HepG2 (cell line): ENCODE measurements around the gene PRTN3. TPM values are rescaled to one million over a fixed set of nuclear protein-coding genes. Genes with fewer than 3 reads are reported as not detected.

Experiments
- ATAC-seq: fragments of 200-7000 bp; cut with Tn5 transposase; 3 replicates; pipeline ENCODE4 v1.9.1; 2020; ENCODE audit warnings: mild to moderate bottlenecking, moderate library complexity
- BruUV-seq: library from RNA; stranded (reverse); fragments of 400-500 nt; replicated peaks from 2 replicates; lab custom pipeline; 2021; lab: Mats Ljungman, UMichigan
- CTCF ChIA-PET: fragments of 300-600 bp; formaldehyde crosslinking; extraction: SDS; loops from one replicate; lab custom pipeline; 2021; ENCODE audit warnings: low total read pairs, inconsistent platforms, low intra/inter-chr PET ratio; lab: Yijun Ruan, JAX
- POLR2A ChIA-PET: fragments of 350-600 bp; sonication (Branson Sonifier 250); formaldehyde crosslinking; loops from one replicate; lab custom pipeline; 2020; ENCODE audit warnings: antibody characterized with exemption, inconsistent platforms; lab: Yijun Ruan, JAX
- DNase-seq: peaks from one replicate; pipeline ENCODE4 v3.0.0-alpha.2; 2015; ENCODE audit warnings: low spot score
- FAIRE-seq: peaks from 3 replicates; lab custom pipeline; 2011; peaks lifted over from hg19 to GRCh38; lab: Jason Lieb, UNC
- H2AFZ ChIP-seq: one replicate; pipeline ENCODE4 v1.6.1; 2011; ENCODE audit warnings: low read length, inconsistent platforms
- H3K27ac ChIP-seq: fragments of 300-600 bp; 3 replicates; pipeline ENCODE4 v1.8.0; 2011; ENCODE audit warnings: mixed run types, mild to moderate bottlenecking, mixed read lengths, low read length, inconsistent platforms; ENCODE audit not compliant: insufficient read depth; ENCODE audit errors: extremely low read length
- H3K27me3 ChIP-seq, 2 experiments: fragments of 200-600 bp in 1 of 2; 2 replicates in 1 of 2; 3 replicates in 1 of 2; pipeline versions ENCODE4 v1.6.0 to v1.8.0; 2011; ENCODE audit warnings: low read length in 2 of 2, mild to moderate bottlenecking in 2 of 2, moderate library complexity in 2 of 2, inconsistent platforms in 1 of 2; ENCODE audit not compliant: insufficient read depth in 2 of 2, control insufficient read depth in 1 of 2
- H3K36me3 ChIP-seq, 2 experiments: fragments of 200-600 bp in 1 of 2; replicated peaks in 1 of 2; 2 replicates in 1 of 2; 3 replicates in 1 of 2; pipeline versions ENCODE4 v1.5.1 to v1.8.0; 2011; ENCODE audit warnings: low read length in 2 of 2, inconsistent platforms in 1 of 2; ENCODE audit not compliant: insufficient read depth in 2 of 2, control insufficient read depth in 1 of 2
- H3K4me1 ChIP-seq: 2 replicates; pipeline ENCODE4 v1.5.1; 2012; ENCODE audit warnings: low read length, inconsistent platforms; ENCODE audit not compliant: insufficient read depth
- H3K4me2 ChIP-seq: 2 replicates; pipeline ENCODE4 v1.6.0; 2011; ENCODE audit warnings: low read depth, low read length, inconsistent platforms
- H3K4me3 ChIP-seq, 3 experiments: fragments of 200-600 bp in 1 of 3; sonication (generic), shearing (Covaris generic) in 1 of 3; replicated peaks in 1 of 3; 2 replicates each; pipeline ENCODE4 v1.5.1; 2011 to 2016; ENCODE audit warnings: low read length in 3 of 3, inconsistent platforms in 2 of 3, low read depth in 2 of 3, mild to moderate bottlenecking in 2 of 3, control low read depth in 1 of 3, mixed read lengths in 1 of 3; ENCODE audit not compliant: insufficient read depth in 1 of 3
- H3K79me2 ChIP-seq: one replicate; pipeline ENCODE4 v1.6.1; 2011; ENCODE audit warnings: low read length, inconsistent platforms; ENCODE audit not compliant: insufficient read depth
- H3K9ac ChIP-seq: 2 replicates; pipeline ENCODE4 v1.6.0; 2011; ENCODE audit warnings: mild to moderate bottlenecking, low read depth, low read length, inconsistent platforms; ENCODE audit not compliant: insufficient read depth
- H3K9me3 ChIP-seq: 2 replicates; pipeline ENCODE4 v1.5.1; 2012; ENCODE audit warnings: mild to moderate bottlenecking, low read length
- H4K20me1 ChIP-seq: 2 replicates; pipeline ENCODE4 v1.6.0; 2011; ENCODE audit warnings: inconsistent platforms, mild to moderate bottlenecking, low read length, moderate library complexity; ENCODE audit not compliant: insufficient read depth
- AGO2 ChIP-seq: fragments of 200-400 bp; formaldehyde crosslinking; optimal IDR thresholded peaks from 2 replicates; pipeline ENCODE3; 2017; ENCODE audit warnings: mild to moderate bottlenecking, low read depth, low read length, moderate library complexity
- NBN ChIP-seq: fragments of 450-650 bp; conservative IDR thresholded peaks from 2 replicates; pipeline ENCODE4 v1.6.1; 2017
- POLR2A ChIP-seq, 2 experiments: IDR thresholded peaks; 2 replicates each; pipeline ENCODE4 v1.6.1; 2011; ENCODE audit warnings: low read depth in 2 of 2, low read length in 2 of 2, mild to moderate bottlenecking in 1 of 2, moderate library complexity in 1 of 2; ENCODE audit not compliant: insufficient read depth in 1 of 2
- STAG1 ChIP-seq: sonication (generic); formaldehyde crosslinking; IDR thresholded peaks from 2 replicates; pipeline ENCODE4 v1.4.0; 2020; ENCODE audit warnings: missing genetic modification reagents
- ZBTB38 ChIP-seq: sonication (generic); formaldehyde crosslinking; IDR thresholded peaks from 2 replicates; pipeline ENCODE4 v1.5.1; 2020; ENCODE audit warnings: mild to moderate bottlenecking, missing genetic modification reagents
- ZNF256 ChIP-seq: sonication (generic); formaldehyde crosslinking; conservative IDR thresholded peaks from 2 replicates; pipeline ENCODE4 v1.4.0; 2020; ENCODE audit warnings: missing genetic modification reagents
- ZNF441 ChIP-seq: sonication (generic); formaldehyde crosslinking; IDR thresholded peaks from 2 replicates; pipeline ENCODE4 v1.7.0; 2021; ENCODE audit warnings: missing genetic modification reagents, borderline replicate concordance
- WGBS: methylation state at CpG from one replicate; pipeline ENCODE4 v1.1.6; 2017; ENCODE audit warnings: low lambda C conversion rate; 5-methylcytosine and 5-hydroxymethylcytosine counted together
- in situ Hi-C: cut with HindIII; loops from 2 replicates; pipeline ENCODE4 v1.10.0; 2017; ENCODE audit warnings: low pct_unique_long_range_greater_than_20kb; ENCODE audit not compliant: extremely low pct_ligation_motif_present
- intact Hi-C: fragments of 100-400 bp; cut with micrococcal nuclease; formaldehyde crosslinking; loops from one replicate; pipeline ENCODE4 v1.10.0; 2022; ENCODE audit not compliant: unreplicated experiment
- polyA plus RNA-seq, 8 experiments: library from polyadenylated mRNA; depleted of rRNA in 3 of 8; stranded (reverse) in 7 of 8; unstranded in 1 of 8; fragments of >200 nt; fragmentation: Illumina TruSeq in 4 of 8; extraction: Trizol in 4 of 8; gene quantifications; 2 replicates each; pipeline versions ENCODE4 v1.2.1 to v1.2.3, GENCODE V29; 2011 to 2016; ENCODE audit warnings: low read depth in 4 of 8, missing spikeins in 1 of 8, mixed read lengths in 1 of 8; ENCODE audit not compliant: insufficient read depth in 1 of 8
- total RNA-seq, 5 experiments: library from RNA; depleted of rRNA; stranded (reverse); fragments of >200 nt; fragmentation: Illumina TruSeq; extraction: Trizol; gene quantifications; 2 replicates each; pipeline ENCODE4 v1.2.3, GENCODE V29; 2016; ENCODE audit warnings: low read depth in 1 of 5
- TF ChIP-seq, protein P1 (sequence below): sonication (generic); formaldehyde crosslinking; IDR thresholded peaks from 2 replicates; pipeline ENCODE4 v1.5.0; 2020; ENCODE audit warnings: missing genetic modification reagents, mild to moderate bottlenecking, borderline replicate concordance
- TF ChIP-seq, protein P2 (sequence below): sonication (generic); formaldehyde crosslinking; IDR thresholded peaks from 2 replicates; pipeline ENCODE4 v1.4.0; 2020; ENCODE audit warnings: missing genetic modification reagents

PRTN3 gene
- total and polyA plus RNA-seq, 2 of the 13 experiments (the other 11 are each of a cell fraction or from before 2014, with no cell fraction given) = not detected

DNA sequence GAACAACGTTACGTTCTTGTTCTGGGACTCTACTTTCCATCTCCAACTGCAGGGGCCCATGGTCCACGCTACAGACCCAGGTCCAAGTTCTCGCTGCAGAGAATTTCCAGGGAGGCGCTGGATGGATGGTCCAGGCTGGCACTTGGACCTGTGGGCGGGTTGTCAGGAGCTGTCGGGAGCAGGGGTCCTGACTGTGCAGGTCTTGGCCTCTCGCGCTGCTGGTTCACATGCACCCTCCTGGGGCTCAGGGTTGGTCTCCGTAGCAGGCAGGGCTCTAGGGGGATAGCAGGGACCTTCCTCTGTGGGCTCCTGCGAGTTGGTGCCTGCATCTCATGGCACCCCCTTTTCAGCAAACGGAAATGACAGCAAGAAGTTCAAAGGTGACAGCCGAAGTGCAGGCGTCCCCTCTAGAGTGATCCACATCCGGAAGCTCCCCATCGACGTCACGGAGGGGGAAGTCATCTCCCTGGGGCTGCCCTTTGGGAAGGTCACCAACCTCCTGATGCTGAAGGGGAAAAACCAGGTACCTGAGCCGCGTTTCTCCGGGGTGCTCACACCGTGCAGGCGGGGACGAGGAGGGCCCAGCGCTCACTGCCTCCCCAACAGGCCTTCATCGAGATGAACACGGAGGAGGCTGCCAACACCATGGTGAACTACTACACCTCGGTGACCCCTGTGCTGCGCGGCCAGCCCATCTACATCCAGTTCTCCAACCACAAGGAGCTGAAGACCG, 36.9 kb upstream of the PRTN3 start:
- no peak overlapping the region for H3K27ac ChIP-seq
- no peak for ATAC-seq
- intact Hi-C loops = no loop called here
- no peak overlapping the region for H3K9ac ChIP-seq
- TF ChIP-seq STAG1 (CRISPR knock-in tag) (no peak), ZNF256 (no peak), NBN (no peak), POLR2A (IDR thresholded peaks at IDR 0.05; ENCODE audit: insufficient read depth in 1 of 2, low read depth in 2 of 2, low read length in 2 of 2) (peak in 1 of 2 experiments; percentile 39; a peak in 1 of 4 replicates), AGO2 (peak; percentile 10), ZNF441 (CRISPR knock-in tag) (no peak), ZBTB38 (CRISPR knock-in tag) (0 out of 2 replicates have a peak, but pooled peaks have one; percentile 42)
- TF ChIP-seq, protein P1, sequence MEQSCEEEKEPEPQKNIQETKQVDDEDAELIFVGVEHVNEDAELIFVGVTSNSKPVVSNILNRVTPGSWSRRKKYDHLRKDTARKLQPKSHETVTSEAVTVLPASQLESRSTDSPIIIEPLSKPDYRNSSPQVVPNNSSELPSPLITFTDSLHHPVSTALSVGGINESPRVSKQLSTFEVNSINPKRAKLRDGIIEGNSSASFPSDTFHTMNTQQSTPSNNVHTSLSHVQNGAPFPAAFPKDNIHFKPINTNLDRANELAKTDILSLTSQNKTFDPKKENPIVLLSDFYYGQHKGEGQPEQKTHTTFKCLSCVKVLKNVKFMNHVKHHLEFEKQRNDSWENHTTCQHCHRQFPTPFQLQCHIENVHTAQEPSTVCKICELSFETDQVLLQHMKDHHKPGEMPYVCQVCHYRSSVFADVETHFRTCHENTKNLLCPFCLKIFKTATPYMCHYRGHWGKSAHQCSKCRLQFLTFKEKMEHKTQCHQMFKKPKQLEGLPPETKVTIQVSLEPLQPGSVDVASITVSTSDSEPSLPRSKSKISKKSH (CRISPR knock-in tag) = 0 out of 2 replicates have a peak, but pooled peaks have one; percentile 23
- TF ChIP-seq, protein P2, sequence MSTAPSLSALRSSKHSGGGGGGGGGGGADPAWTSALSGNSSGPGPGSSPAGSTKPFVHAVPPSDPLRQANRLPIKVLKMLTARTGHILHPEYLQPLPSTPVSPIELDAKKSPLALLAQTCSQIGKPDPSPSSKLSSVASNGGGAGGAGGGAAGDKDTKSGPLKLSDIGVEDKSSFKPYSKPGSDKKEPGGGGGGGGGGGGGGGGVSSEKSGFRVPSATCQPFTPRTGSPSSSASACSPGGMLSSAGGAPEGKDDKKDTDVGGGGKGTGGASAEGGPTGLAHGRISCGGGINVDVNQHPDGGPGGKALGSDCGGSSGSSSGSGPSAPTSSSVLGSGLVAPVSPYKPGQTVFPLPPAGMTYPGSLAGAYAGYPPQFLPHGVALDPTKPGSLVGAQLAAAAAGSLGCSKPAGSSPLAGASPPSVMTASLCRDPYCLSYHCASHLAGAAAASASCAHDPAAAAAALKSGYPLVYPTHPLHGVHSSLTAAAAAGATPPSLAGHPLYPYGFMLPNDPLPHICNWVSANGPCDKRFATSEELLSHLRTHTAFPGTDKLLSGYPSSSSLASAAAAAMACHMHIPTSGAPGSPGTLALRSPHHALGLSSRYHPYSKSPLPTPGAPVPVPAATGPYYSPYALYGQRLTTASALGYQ (CRISPR knock-in tag) = no peak
- TF ChIP-seq, all 625 proteins: peak for 4
- 96% methylated on average over 24 of the region's 31 CpGs for WGBS
- Histone ChIP-seq H4K20me1 (peaks cover 89% of the 10 kb centered on the region), H3K9me3 (no peaks in the 10 kb centered on the region), H3K4me3 (no peak overlapping the region), H3K27me3 (no peaks in the 10 kb centered on the region; a peak in 1 of 5 replicates), H3K36me3 (peaks cover 51 to 87% of the 10 kb centered on the region in 2 experiments; a peak in 4 of 5 replicates), H2AFZ (no peak overlapping the region), H3K4me2 (no peak overlapping the region), H3K79me2 (peaks cover 86% of the 10 kb centered on the region), H3K4me1 (peaks cover 35% of the 10 kb centered on the region)
- FAIRE-seq = no peak
- in situ Hi-C loops = no loop called here
- DNase-seq = no peak
- no TSS peak for BruUV-seq
- ChIA-PET POLR2A (no interaction called here), CTCF (no interaction called here)
